NT2/D1 (cell line): Measurements from ENCODE around the gene ZMYND15.

Source experiments
- SUZ12 ChIP-seq: IDR thresholded peaks from 2 replicates; pipeline ENCODE4 v1.6.1; 2011; ENCODE audit not compliant: insufficient read length, insufficient read depth; ENCODE audit errors: extremely low read depth
- YY1 ChIP-seq: IDR thresholded peaks from 2 replicates; pipeline ENCODE4 v1.6.1; 2011; ENCODE audit not compliant: insufficient read length, insufficient read depth
- ZNF274 ChIP-seq: IDR thresholded peaks from 2 replicates; pipeline ENCODE4 v1.6.1; 2011; ENCODE audit warnings: mild to moderate bottlenecking, low read depth, low read length

DNA sequence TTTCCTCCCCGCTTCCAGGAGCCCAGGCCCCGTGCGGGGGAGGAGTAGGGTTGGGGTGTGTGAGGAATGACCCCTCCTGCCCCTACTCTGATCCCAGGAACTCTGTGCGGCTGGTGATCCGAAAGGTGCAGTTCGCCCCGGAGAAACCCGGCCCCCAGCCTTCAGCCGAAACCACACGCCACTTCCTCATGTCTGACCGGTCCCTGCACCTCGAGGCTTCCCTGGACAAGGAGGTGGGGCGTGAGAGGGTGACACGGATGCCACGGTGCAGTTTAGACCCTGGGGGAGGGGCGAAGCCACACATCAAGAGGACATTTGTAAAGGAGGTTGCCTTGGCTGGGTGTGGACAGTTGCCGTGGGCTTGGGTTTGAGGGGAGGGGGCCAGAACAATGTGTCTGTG is 21.8 kb upstream of the ZMYND15 start:
- TF ChIP-seq ZNF274: no peak
- no peak for TF ChIP-seq YY1
- no peak for TF ChIP-seq SUZ12
